HepG2 (cell line): ENCODE results near the gene ACTN4. TPM values are rescaled to one million over a fixed set of nuclear protein-coding genes. Genes with fewer than 3 reads are reported as not detected.

Experiments used
- NFIB ChIP-seq: sonication (generic); formaldehyde crosslinking; IDR thresholded peaks from 2 replicates; pipeline ENCODE4 v1.9.0; 2021; ENCODE audit warnings: missing genetic modification reagents, mild to moderate bottlenecking, borderline replicate concordance
- RBM22 ChIP-seq: fragments of 200-400 bp; formaldehyde crosslinking; optimal IDR thresholded peaks from 2 replicates; pipeline ENCODE3; 2017; ENCODE audit warnings: mild to moderate bottlenecking, low read length, moderate library complexity
- RFX1 ChIP-seq: fragments of 450-650 bp; IDR thresholded peaks from 2 replicates; pipeline ENCODE4 v1.6.1; 2017
- SNAPC2 ChIP-seq: sonication (generic); formaldehyde crosslinking; IDR thresholded peaks from 2 replicates; pipeline ENCODE4 v1.8.1; 2022; ENCODE audit warnings: mild to moderate bottlenecking, missing genetic modification reagents
- STAT5B ChIP-seq: sonication (generic); formaldehyde crosslinking; IDR thresholded peaks from 2 replicates; pipeline ENCODE4 v1.4.0; 2020; ENCODE audit warnings: missing genetic modification reagents
- ZIK1 ChIP-seq: sonication (generic); formaldehyde crosslinking; IDR thresholded peaks from 2 replicates; pipeline ENCODE4 v1.5.0; 2020; ENCODE audit warnings: mild to moderate bottlenecking, low read depth, missing genetic modification reagents, borderline replicate concordance
- ZNF616 ChIP-seq: sonication (generic); formaldehyde crosslinking; IDR thresholded peaks from 2 replicates; pipeline ENCODE4 v1.5.0; 2020; ENCODE audit warnings: low read depth, mild to moderate bottlenecking, missing genetic modification reagents
- ZSCAN20 ChIP-seq: sonication (generic); formaldehyde crosslinking; IDR thresholded peaks from 2 replicates; pipeline ENCODE4 v1.4.0; 2020; ENCODE audit warnings: missing genetic modification reagents, mild to moderate bottlenecking, borderline replicate concordance
- polyA plus RNA-seq, 8 experiments: library from polyadenylated mRNA; depleted of rRNA in 3 of 8; stranded (reverse) in 7 of 8; unstranded in 1 of 8; fragments of >200 nt; fragmentation: Illumina TruSeq in 4 of 8; extraction: Trizol in 4 of 8; gene quantifications; 2 replicates each; pipeline versions ENCODE4 v1.2.1 to v1.2.3, GENCODE V29; 2011 to 2016; ENCODE audit warnings: low read depth in 4 of 8, missing spikeins in 1 of 8, mixed read lengths in 1 of 8; ENCODE audit not compliant: insufficient read depth in 1 of 8
- total RNA-seq, 5 experiments: library from RNA; depleted of rRNA; stranded (reverse); fragments of >200 nt; fragmentation: Illumina TruSeq; extraction: Trizol; gene quantifications; 2 replicates each; pipeline ENCODE4 v1.2.3, GENCODE V29; 2016; ENCODE audit warnings: low read depth in 1 of 5
- TF ChIP-seq, protein P1 (sequence below): sonication (generic); formaldehyde crosslinking; IDR thresholded peaks from 2 replicates; pipeline ENCODE4 v1.9.0; 2022; ENCODE audit warnings: low read depth, missing genetic modification reagents
- TF ChIP-seq, protein P2 (sequence below): sonication (generic); formaldehyde crosslinking; IDR thresholded peaks from 2 replicates; pipeline ENCODE4 v1.5.1; 2020; ENCODE audit warnings: missing genetic modification reagents, mild to moderate bottlenecking, borderline replicate concordance
- TF ChIP-seq, protein P3 (sequence below): sonication (generic); formaldehyde crosslinking; IDR thresholded peaks from 2 replicates; pipeline ENCODE4 v1.5.0; 2020; ENCODE audit warnings: missing genetic modification reagents
- TF ChIP-seq, protein P4 (sequence below): sonication (generic); formaldehyde crosslinking; IDR thresholded peaks from 2 replicates; pipeline ENCODE4 v1.9.0; 2021; ENCODE audit warnings: missing genetic modification reagents, mild to moderate bottlenecking, borderline replicate concordance
- TF ChIP-seq, protein P5 (sequence below): sonication (generic); formaldehyde crosslinking; IDR thresholded peaks from 2 replicates; pipeline ENCODE4 v1.4.0; 2020; ENCODE audit warnings: missing genetic modification reagents
- TF ChIP-seq, protein P6 (sequence below): sonication (generic); formaldehyde crosslinking; IDR thresholded peaks from 2 replicates; pipeline ENCODE4 v1.9.0; 2021; ENCODE audit warnings: missing genetic modification reagents, borderline replicate concordance

Gene ACTN4
- total and polyA plus RNA-seq, 2 of the 13 experiments (the other 11 are each of a cell fraction or from before 2014, with no cell fraction given) = 171 to 192 TPM

DNA sequence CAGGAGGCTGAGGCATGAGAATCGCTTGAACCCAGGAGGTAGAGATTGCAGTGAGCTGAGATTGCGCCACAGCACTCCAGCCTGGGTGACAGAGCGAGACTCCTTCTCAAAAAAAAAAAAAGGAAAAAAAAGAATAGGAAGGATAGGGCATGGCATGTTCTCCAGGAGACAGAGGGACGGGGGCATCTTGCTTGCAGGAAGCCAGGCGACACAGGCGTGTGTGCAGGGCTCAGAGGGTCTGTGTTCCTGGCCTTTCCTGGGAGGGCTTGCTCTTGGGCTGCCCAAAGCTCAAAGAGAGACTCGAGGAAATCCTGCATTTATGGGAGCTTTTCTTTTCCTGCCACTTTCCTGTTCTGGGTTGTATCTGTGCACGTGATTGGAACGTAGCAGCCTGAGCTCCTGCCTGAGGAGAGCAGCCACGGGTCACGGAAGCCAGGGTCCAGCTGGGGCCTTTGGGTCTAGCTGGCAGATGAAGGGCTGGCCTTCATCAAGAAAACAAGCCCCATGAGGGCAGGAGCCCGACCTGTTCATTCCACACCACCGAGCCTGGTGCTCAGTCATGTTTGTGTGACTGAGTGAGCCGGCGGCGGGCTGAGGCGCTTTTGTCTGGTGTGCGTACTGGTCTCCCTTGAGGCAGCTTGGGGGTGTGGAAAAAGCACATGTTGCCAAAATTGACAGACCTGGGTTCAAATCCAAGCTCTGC is 52.3 kb downstream of the ACTN4 start (continued):
- TF ChIP-seq RFX1 = no peak
- TF ChIP-seq NFIB (CRISPR knock-in tag) = no peak
- no peak for TF ChIP-seq ZNF616 (CRISPR knock-in tag)
- peak; percentile 69 for TF ChIP-seq RBM22
- TF ChIP-seq ZSCAN20 (CRISPR knock-in tag) = no peak
- TF ChIP-seq SNAPC2 (CRISPR knock-in tag) = no peak
- TF ChIP-seq, protein P1, sequence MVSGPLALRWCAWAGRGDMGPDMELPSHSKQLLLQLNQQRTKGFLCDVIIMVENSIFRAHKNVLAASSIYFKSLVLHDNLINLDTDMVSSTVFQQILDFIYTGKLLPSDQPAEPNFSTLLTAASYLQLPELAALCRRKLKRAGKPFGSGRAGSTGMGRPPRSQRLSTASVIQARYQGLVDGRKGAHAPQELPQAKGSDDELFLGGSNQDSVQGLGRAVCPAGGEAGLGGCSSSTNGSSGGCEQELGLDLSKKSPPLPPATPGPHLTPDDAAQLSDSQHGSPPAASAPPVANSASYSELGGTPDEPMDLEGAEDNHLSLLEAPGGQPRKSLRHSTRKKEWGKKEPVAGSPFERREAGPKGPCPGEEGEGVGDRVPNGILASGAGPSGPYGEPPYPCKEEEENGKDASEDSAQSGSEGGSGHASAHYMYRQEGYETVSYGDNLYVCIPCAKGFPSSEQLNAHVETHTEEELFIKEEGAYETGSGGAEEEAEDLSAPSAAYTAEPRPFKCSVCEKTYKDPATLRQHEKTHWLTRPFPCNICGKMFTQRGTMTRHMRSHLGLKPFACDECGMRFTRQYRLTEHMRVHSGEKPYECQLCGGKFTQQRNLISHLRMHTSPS (CRISPR knock-in tag) = no peak
- TF ChIP-seq, protein P2, sequence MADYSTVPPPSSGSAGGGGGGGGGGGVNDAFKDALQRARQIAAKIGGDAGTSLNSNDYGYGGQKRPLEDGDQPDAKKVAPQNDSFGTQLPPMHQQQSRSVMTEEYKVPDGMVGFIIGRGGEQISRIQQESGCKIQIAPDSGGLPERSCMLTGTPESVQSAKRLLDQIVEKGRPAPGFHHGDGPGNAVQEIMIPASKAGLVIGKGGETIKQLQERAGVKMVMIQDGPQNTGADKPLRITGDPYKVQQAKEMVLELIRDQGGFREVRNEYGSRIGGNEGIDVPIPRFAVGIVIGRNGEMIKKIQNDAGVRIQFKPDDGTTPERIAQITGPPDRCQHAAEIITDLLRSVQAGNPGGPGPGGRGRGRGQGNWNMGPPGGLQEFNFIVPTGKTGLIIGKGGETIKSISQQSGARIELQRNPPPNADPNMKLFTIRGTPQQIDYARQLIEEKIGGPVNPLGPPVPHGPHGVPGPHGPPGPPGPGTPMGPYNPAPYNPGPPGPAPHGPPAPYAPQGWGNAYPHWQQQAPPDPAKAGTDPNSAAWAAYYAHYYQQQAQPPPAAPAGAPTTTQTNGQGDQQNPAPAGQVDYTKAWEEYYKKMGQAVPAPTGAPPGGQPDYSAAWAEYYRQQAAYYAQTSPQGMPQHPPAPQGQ = no peak
- TF ChIP-seq, protein P3, sequence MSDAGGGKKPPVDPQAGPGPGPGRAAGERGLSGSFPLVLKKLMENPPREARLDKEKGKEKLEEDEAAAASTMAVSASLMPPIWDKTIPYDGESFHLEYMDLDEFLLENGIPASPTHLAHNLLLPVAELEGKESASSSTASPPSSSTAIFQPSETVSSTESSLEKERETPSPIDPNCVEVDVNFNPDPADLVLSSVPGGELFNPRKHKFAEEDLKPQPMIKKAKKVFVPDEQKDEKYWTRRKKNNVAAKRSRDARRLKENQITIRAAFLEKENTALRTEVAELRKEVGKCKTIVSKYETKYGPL (CRISPR knock-in tag) = no peak
- no peak for TF ChIP-seq STAT5B (CRISPR knock-in tag)
- TF ChIP-seq, protein P4, sequence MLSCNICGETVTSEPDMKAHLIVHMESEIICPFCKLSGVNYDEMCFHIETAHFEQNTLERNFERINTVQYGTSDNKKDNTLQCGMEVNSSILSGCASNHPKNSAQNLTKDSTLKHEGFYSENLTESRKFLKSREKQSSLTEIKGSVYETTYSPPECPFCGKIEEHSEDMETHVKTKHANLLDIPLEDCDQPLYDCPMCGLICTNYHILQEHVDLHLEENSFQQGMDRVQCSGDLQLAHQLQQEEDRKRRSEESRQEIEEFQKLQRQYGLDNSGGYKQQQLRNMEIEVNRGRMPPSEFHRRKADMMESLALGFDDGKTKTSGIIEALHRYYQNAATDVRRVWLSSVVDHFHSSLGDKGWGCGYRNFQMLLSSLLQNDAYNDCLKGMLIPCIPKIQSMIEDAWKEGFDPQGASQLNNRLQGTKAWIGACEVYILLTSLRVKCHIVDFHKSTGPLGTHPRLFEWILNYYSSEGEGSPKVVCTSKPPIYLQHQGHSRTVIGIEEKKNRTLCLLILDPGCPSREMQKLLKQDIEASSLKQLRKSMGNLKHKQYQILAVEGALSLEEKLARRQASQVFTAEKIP (CRISPR knock-in tag) = no peak
- TF ChIP-seq, protein P5, sequence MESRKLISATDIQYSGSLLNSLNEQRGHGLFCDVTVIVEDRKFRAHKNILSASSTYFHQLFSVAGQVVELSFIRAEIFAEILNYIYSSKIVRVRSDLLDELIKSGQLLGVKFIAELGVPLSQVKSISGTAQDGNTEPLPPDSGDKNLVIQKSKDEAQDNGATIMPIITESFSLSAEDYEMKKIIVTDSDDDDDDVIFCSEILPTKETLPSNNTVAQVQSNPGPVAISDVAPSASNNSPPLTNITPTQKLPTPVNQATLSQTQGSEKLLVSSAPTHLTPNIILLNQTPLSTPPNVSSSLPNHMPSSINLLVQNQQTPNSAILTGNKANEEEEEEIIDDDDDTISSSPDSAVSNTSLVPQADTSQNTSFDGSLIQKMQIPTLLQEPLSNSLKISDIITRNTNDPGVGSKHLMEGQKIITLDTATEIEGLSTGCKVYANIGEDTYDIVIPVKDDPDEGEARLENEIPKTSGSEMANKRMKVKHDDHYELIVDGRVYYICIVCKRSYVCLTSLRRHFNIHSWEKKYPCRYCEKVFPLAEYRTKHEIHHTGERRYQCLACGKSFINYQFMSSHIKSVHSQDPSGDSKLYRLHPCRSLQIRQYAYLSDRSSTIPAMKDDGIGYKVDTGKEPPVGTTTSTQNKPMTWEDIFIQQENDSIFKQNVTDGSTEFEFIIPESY (CRISPR knock-in tag) = peak; percentile 72; the same call in 1 of the 2 replicates
- TF ChIP-seq, protein P6, sequence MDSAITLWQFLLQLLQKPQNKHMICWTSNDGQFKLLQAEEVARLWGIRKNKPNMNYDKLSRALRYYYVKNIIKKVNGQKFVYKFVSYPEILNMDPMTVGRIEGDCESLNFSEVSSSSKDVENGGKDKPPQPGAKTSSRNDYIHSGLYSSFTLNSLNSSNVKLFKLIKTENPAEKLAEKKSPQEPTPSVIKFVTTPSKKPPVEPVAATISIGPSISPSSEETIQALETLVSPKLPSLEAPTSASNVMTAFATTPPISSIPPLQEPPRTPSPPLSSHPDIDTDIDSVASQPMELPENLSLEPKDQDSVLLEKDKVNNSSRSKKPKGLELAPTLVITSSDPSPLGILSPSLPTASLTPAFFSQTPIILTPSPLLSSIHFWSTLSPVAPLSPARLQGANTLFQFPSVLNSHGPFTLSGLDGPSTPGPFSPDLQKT (CRISPR knock-in tag) = no peak
- no peak for TF ChIP-seq ZIK1
